Endothelial cell of umbilical vein (primary cell): Measurements from ENCODE around the gene PAPPA2. TPM values are rescaled to one million over a fixed set of nuclear protein-coding genes. Genes with fewer than 3 reads are reported as not detected.

Experiments used
- BruUV-seq: library from RNA; stranded (reverse); fragments of 400-500 nt; replicated peaks from 2 replicates; lab custom pipeline; 2021; lab: Mats Ljungman, UMichigan
- CTCF ChIA-PET: fragments of 300-600, 350-600 bp; sonication (Branson Sonifier 250); formaldehyde crosslinking; loops from one replicate; lab custom pipeline; 2021; ENCODE audit warnings: antibody characterized with exemption, inconsistent platforms; lab: Charles Lee
- POLR2A ChIA-PET: fragments of 300-600, 350-600 bp; sonication (Branson Sonifier 250); formaldehyde crosslinking; loops from one replicate; lab custom pipeline; 2021; ENCODE audit warnings: antibody characterized with exemption, inconsistent platforms; lab: Charles Lee
- DNase-seq: peaks from one replicate; pipeline ENCODE4 v3.0.0-alpha.2; 2011; ENCODE audit warnings: low read depth, low spot score
- FAIRE-seq: peaks from 2 replicates; lab custom pipeline; 2011; peaks lifted over from hg19 to GRCh38; lab: Jason Lieb, UNC
- H2AFZ ChIP-seq: 2 replicates; pipeline ENCODE4 v1.6.0; 2012; ENCODE audit warnings: low read depth, low read length, control low read depth, inconsistent platforms
- H3K27ac ChIP-seq: 2 replicates; pipeline ENCODE4 v1.5.1; 2011; ENCODE audit warnings: low read depth, mild to moderate bottlenecking, control low read depth, low read length, moderate library complexity; ENCODE audit not compliant: insufficient read depth
- H3K27me3 ChIP-seq, 2 experiments: 2 replicates each; pipeline versions ENCODE4 v1.6.0 to v1.6.1; 2011; ENCODE audit warnings: low read length in 2 of 2, mixed read lengths in 1 of 2; ENCODE audit not compliant: control insufficient read depth in 2 of 2, insufficient read depth in 2 of 2
- H3K36me3 ChIP-seq, 2 experiments: 2 replicates in 1 of 2; 3 replicates in 1 of 2; pipeline ENCODE4 v1.5.1; 2011; ENCODE audit warnings: low read length in 2 of 2, mild to moderate bottlenecking in 1 of 2, moderate library complexity in 1 of 2; ENCODE audit not compliant: control insufficient read depth in 2 of 2, insufficient read depth in 2 of 2; ENCODE audit errors: extremely low read depth in 1 of 2
- H3K4me1 ChIP-seq: 3 replicates; pipeline ENCODE4 v1.5.1; 2011; ENCODE audit warnings: mild to moderate bottlenecking, low read length; ENCODE audit not compliant: control insufficient read depth, insufficient read depth; ENCODE audit errors: extremely low read depth
- H3K4me2 ChIP-seq: 2 replicates; pipeline ENCODE4 v1.6.1; 2011; ENCODE audit warnings: low read length, control low read depth, mixed read lengths; ENCODE audit not compliant: insufficient read depth
- H3K4me3 ChIP-seq, 3 experiments: fragments of 200-600 bp in 1 of 3; sonication (generic), shearing (Covaris generic) in 1 of 3; replicated peaks in 1 of 3; 2 replicates each; pipeline ENCODE4 v1.5.1; 2011 to 2016; ENCODE audit warnings: control low read depth in 3 of 3, low read length in 3 of 3, mild to moderate bottlenecking in 2 of 3, inconsistent platforms in 1 of 3, low read depth in 1 of 3, moderate library complexity in 1 of 3; ENCODE audit not compliant: insufficient read depth in 1 of 3
- H3K79me2 ChIP-seq: 2 replicates; pipeline ENCODE4 v1.6.0; 2012; ENCODE audit warnings: low read length, inconsistent platforms; ENCODE audit not compliant: control insufficient read depth, insufficient read depth
- H3K9ac ChIP-seq: replicated peaks from 2 replicates; pipeline ENCODE3; 2011; ENCODE audit warnings: low read length, control low read depth; ENCODE audit not compliant: insufficient read depth; ENCODE audit errors: extremely low read depth
- H3K9me1 ChIP-seq: replicated peaks from 3 replicates; pipeline ENCODE4 v1.6.0; 2011; ENCODE audit warnings: mild to moderate bottlenecking, low read length; ENCODE audit not compliant: control insufficient read depth, insufficient read depth; ENCODE audit errors: extremely low read depth
- H3K9me3 ChIP-seq: replicated peaks from 2 replicates; pipeline ENCODE4 v1.5.1; 2012; ENCODE audit warnings: low read length, inconsistent platforms; ENCODE audit not compliant: control insufficient read depth, insufficient read depth
- H4K20me1 ChIP-seq: replicated peaks from 2 replicates; pipeline ENCODE3; 2011; ENCODE audit warnings: mild to moderate bottlenecking, low read length; ENCODE audit not compliant: control insufficient read depth, insufficient read depth; ENCODE audit errors: extremely low read depth
- CTCF ChIP-seq, 2 donors: IDR thresholded peaks; 1 replicate in 1 of 2; 2 replicates in 1 of 2; pipeline ENCODE4 v1.5.1; 2011; ENCODE audit warnings: low read length in 2 of 2, mild to moderate bottlenecking in 2 of 2, moderate library complexity in 2 of 2, control low read depth in 1 of 2, inconsistent platforms in 1 of 2, low read depth in 1 of 2; ENCODE audit not compliant: insufficient read depth in 1 of 2; ENCODE audit errors: extremely low read depth in 1 of 2
- EZH2 ChIP-seq: IDR thresholded peaks from 2 replicates; pipeline ENCODE4 v1.6.1; 2012; ENCODE audit warnings: borderline replicate concordance, low read depth, mild to moderate bottlenecking, moderate library complexity, low read length, inconsistent platforms; ENCODE audit not compliant: severe bottlenecking
- FOS ChIP-seq: IDR thresholded peaks from 2 replicates; pipeline ENCODE4 v1.6.1; 2011; ENCODE audit warnings: mild to moderate bottlenecking, low read length, moderate library complexity, borderline replicate concordance; ENCODE audit not compliant: insufficient read depth
- GATA2 ChIP-seq: IDR thresholded peaks from 2 replicates; pipeline ENCODE4 v1.7.0; 2011; ENCODE audit warnings: low read depth, mild to moderate bottlenecking, moderate library complexity, mixed read lengths, low read length; ENCODE audit not compliant: insufficient read length, insufficient read depth
- JUN ChIP-seq: IDR thresholded peaks from 2 replicates; pipeline ENCODE4 v1.6.1; 2011; ENCODE audit warnings: borderline replicate concordance, low read depth; ENCODE audit not compliant: insufficient read length, insufficient read depth
- MYC ChIP-seq: IDR thresholded peaks from one replicate; pipeline ENCODE4 v1.6.1; 2011; ENCODE audit warnings: mild to moderate bottlenecking, low read depth, low read length
- POLR2A ChIP-seq: IDR thresholded peaks from 2 replicates; pipeline ENCODE4 v1.6.1; 2012; ENCODE audit warnings: low read depth, mild to moderate bottlenecking, control low read depth, low read length
- POLR2AphosphoS5 ChIP-seq: IDR thresholded peaks from 2 replicates; pipeline ENCODE4 v1.6.1; 2012; ENCODE audit warnings: low read depth, mild to moderate bottlenecking, control low read depth, low read length, moderate library complexity; ENCODE audit not compliant: insufficient read depth
- dilution Hi-C: fragments of 300-500 bp; cut with MboI; formaldehyde crosslinking; loops from one replicate; pipeline ENCODE4 v1.15.0; 2019; ENCODE audit warnings: low sequenced_read_pairs; ENCODE audit not compliant: extremely low pct_ligation_motif_present
- intact Hi-C: fragments of 100-400 bp; cut with micrococcal nuclease; formaldehyde crosslinking; loops from one replicate; pipeline ENCODE4 v1.10.0; 2022
- polyA plus RNA-seq, 4 experiments: library from polyadenylated mRNA; depleted of rRNA in 3 of 4; stranded (reverse) in 3 of 4; unstranded in 1 of 4; fragments of >200 nt; gene quantifications; 2 replicates each; pipeline versions ENCODE4 v1.2.1 to v1.2.3, GENCODE V29; 2011 to 2012; ENCODE audit warnings: missing spikeins in 1 of 4
- total RNA-seq: library from RNA; stranded (reverse); gene quantifications from 2 replicates; pipeline ENCODE4 v1.2.3, GENCODE V29; 2021
- TF ChIP-seq, protein P1 (sequence below): IDR thresholded peaks from 2 replicates; pipeline ENCODE4 v1.6.1; 2011; ENCODE audit not compliant: insufficient read depth, insufficient read length

PAPPA2 gene
- total and polyA plus RNA-seq, 2 donors (not counting 3 experiments of a cell fraction or from before 2014, with no cell fraction given), result not detected

DNA sequence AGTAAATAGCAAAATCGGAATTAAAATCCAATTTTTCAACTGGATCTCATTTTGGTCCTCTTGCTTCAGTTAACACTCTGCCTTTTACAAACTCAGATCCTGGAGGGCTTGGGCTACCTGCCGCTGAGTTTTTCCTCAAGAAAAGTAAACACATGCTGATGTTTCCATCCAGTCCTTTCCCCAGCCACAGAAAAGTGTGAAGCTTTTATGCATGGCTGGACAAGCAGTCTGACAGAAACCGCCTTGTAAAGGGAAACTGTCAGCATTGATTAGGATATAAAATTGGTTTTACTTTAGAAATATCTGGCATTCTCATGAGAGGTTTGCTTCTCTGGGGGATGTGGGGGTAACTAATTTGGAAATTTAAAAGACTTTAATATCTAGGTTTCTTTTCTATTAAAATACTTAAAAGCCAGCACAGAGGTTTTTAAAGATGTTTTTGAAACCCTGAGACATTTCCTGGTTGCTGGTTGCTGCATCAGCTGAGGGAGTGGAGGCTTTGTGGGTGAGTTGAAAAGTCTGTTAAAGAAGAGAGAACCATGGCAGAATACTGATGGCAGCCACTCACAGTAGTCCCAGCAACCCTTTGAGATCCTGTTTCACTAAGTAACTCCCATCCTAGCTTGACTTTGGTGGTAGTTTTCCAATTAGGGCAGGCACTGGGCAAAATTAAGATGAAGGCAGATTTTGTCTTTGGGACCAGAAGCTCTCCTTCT is 238.3 kb downstream of the PAPPA2 start:
- dilution Hi-C loops, result no loop called here
- TF ChIP-seq GATA2, result no peak
- DNase-seq, result no peak
- H3K4me1 ChIP-seq, result no peaks in the 10 kb centered on the region
- H3K4me3 ChIP-seq, result no peak overlapping the region
- H3K27me3 ChIP-seq, result no peaks in the 10 kb centered on the region
- H3K27ac ChIP-seq, result no peak overlapping the region
- no peak for FAIRE-seq
- no peak overlapping the region for H3K9ac ChIP-seq
- no peaks in the 10 kb centered on the region for H3K9me3 ChIP-seq
- ChIA-PET POLR2A (no interaction called here), CTCF (no interaction called here)
- H3K36me3 ChIP-seq, result no peaks in the 10 kb centered on the region
- intact Hi-C loops, result no loop called here
- H2AFZ ChIP-seq, result no peak overlapping the region
- H3K9me1 ChIP-seq, result no peaks in the 10 kb centered on the region
- no TSS peak for BruUV-seq
- H4K20me1 ChIP-seq, result no peaks in the 10 kb centered on the region
- H3K79me2 ChIP-seq, result no peaks in the 10 kb centered on the region
- H3K4me2 ChIP-seq, result no peak overlapping the region

GRCh38 chr1:176702901-176703300 is 239.9 kb downstream of the PAPPA2 start:
- no peaks in the 10 kb centered on the region for H3K36me3 ChIP-seq
- dilution Hi-C loops, result no loop called here
- FAIRE-seq, result no peak
- TF ChIP-seq JUN, result no peak
- no peak for TF ChIP-seq POLR2A
- TF ChIP-seq POLR2AphosphoS5, result no peak
- TF ChIP-seq, protein P1, sequence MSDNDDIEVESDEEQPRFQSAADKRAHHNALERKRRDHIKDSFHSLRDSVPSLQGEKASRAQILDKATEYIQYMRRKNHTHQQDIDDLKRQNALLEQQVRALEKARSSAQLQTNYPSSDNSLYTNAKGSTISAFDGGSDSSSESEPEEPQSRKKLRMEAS, result no peak
- no peak for TF ChIP-seq MYC
- TF ChIP-seq FOS, result no peak
- no peak for TF ChIP-seq GATA2
- TF ChIP-seq EZH2, result no peak
- no peak for TF ChIP-seq CTCF (IDR thresholded peaks at IDR 0.05; ENCODE audit: extremely low read depth in 1 of 2, insufficient read depth in 1 of 2, low read depth in 1 of 2, low read length in 2 of 2)
- no peak overlapping the region for H3K27ac ChIP-seq
- no peak overlapping the region for H3K4me2 ChIP-seq
- no peaks in the 10 kb centered on the region for H3K79me2 ChIP-seq
- H3K4me3 ChIP-seq, result no peak overlapping the region
- no peak for DNase-seq
- no peak overlapping the region for H3K9ac ChIP-seq
- no TSS peak for BruUV-seq
- H3K27me3 ChIP-seq, result no peaks in the 10 kb centered on the region
- H3K9me3 ChIP-seq, result no peaks in the 10 kb centered on the region
- H4K20me1 ChIP-seq, result no peaks in the 10 kb centered on the region
- POLR2A ChIA-PET, result no interaction called here
- H3K9me1 ChIP-seq, result no peaks in the 10 kb centered on the region
- intact Hi-C loops, result no loop called here
- H3K4me1 ChIP-seq, result no peaks in the 10 kb centered on the region
- CTCF ChIA-PET, result no interaction called here
- H2AFZ ChIP-seq, result no peak overlapping the region
